Stimulated activated naive CD8-positive, alpha-beta T cell treated with anti-CD3 and anti-CD28 coated beads, Interleukin-15, Interleukin-2, amounts not matched to agents 100 U/mL and 50 U/mL, for 24 hours (primary cell): Measurements from ENCODE around the gene TP53I3.
"Not testable (repeated sequence)": the region's sequence is repeated elsewhere in the genome, so short reads cannot be mapped to it uniquely, and the experiment has no call there.

Experiments
- ATAC-seq: fragments of 150-1000 bp; cut with Tn5 transposase; one replicate; pipeline ENCODE4 v1.10.0; 2021
- DNase-seq: peaks from one replicate; pipeline ENCODE4 v3.0.0; 2021

TP53I3 gene

GRCh38 chr2:24084386-24085199, at the start of gene TP53I3:
TSS of gene TP53I3 (minus strand) at chr2:24084834. CDS start at chr2:24084326, 508 bp downstream.
- peak; percentile 90 for DNase-seq
- ATAC-seq = peak; percentile 98

- ATAC-seq (no peak), DNase-seq (no peak)
Measured at GRCh38 chr2:24132543-24132942, 47.9 kb upstream of the TP53I3 start.

- no peak for DNase-seq
- no peak for ATAC-seq
Measured at GRCh38 chr2:24125956-24126355, 41.3 kb upstream of the TP53I3 start.

GRCh38 chr2:24123922-24124580, 39.4 kb upstream of the TP53I3 start:
- DNase-seq = no peak
- no peak for ATAC-seq

- ATAC-seq = peak; percentile 92
- DNase-seq = peak; percentile 81
Measured at GRCh38 chr2:24123195-24123921, 38.7 kb upstream of the TP53I3 start, which contains the start of the genes FAM228B and PFN4. TSS of gene FAM228B (plus strand) at chr2:24123469. CDS start at chr2:24124362, 893 bp downstream. TSS of gene PFN4 (minus strand) at chr2:24123334. CDS start at chr2:24122535, 799 bp downstream.

- no peak for DNase-seq
- ATAC-seq = no peak
Measured at GRCh38 chr2:24122366-24123194, 37.9 kb upstream of the TP53I3 start.

- ATAC-seq = no peak
- no peak for DNase-seq
Measured at GRCh38 chr2:24121469-24121868, 36.8 kb upstream of the TP53I3 start.

- ATAC-seq (no peak), DNase-seq (no peak)
Measured at GRCh38 chr2:24121066-24121465, 36.4 kb upstream of the TP53I3 start.

GRCh38 chr2:24117902-24118301, 33.3 kb upstream of the TP53I3 start:
- DNase-seq = no peak
- ATAC-seq = no peak

GRCh38 chr2:24115057-24115456, 30.4 kb upstream of the TP53I3 start:
- DNase-seq (no peak), ATAC-seq (no peak)

- no peak for DNase-seq
- ATAC-seq = no peak
Measured at GRCh38 chr2:24111407-24111901, 26.8 kb upstream of the TP53I3 start.

GRCh38 chr2:24110660-24111303, 26.1 kb upstream of the TP53I3 start:
- DNase-seq (no peak), ATAC-seq (no peak)

GRCh38 chr2:24109431-24109830, 24.8 kb upstream of the TP53I3 start:
- not testable (repeated sequence) for DNase-seq, ATAC-seq

GRCh38 chr2:24107336-24107735, 22.7 kb upstream of the TP53I3 start:
- DNase-seq = no peak
- ATAC-seq = no peak

GRCh38 chr2:24106786-24107185, 22.2 kb upstream of the TP53I3 start:
- DNase-seq = no peak
- no peak for ATAC-seq

GRCh38 chr2:24105816-24106215, 21.2 kb upstream of the TP53I3 start:
- ATAC-seq (no peak), DNase-seq (no peak)

GRCh38 chr2:24104906-24105305, 20.3 kb upstream of the TP53I3 start:
- ATAC-seq = no peak
- DNase-seq = no peak

- ATAC-seq = no peak
Measured at GRCh38 chr2:24104110-24104650, 19.5 kb upstream of the TP53I3 start.

GRCh38 chr2:24102677-24103076, 18.0 kb upstream of the TP53I3 start:
- ATAC-seq = no peak
- DNase-seq = no peak

More at GRCh38 chr2:24104110-24104650, 19.5 kb upstream of the TP53I3 start:
- no peak for DNase-seq

GRCh38 chr2:24101992-24102391, 17.4 kb upstream of the TP53I3 start:
- ATAC-seq (no peak), DNase-seq (no peak)

- DNase-seq, ATAC-seq: not testable (repeated sequence)
Measured at GRCh38 chr2:24100732-24101131, 16.1 kb upstream of the TP53I3 start.
